ENCODE data around the gene DNAJC28.
"Not testable (repeated sequence)": the region's sequence is repeated elsewhere in the genome, so short reads cannot be mapped to it uniquely, and the experiment has no call there.

The DNAJC28 gene

DNA sequence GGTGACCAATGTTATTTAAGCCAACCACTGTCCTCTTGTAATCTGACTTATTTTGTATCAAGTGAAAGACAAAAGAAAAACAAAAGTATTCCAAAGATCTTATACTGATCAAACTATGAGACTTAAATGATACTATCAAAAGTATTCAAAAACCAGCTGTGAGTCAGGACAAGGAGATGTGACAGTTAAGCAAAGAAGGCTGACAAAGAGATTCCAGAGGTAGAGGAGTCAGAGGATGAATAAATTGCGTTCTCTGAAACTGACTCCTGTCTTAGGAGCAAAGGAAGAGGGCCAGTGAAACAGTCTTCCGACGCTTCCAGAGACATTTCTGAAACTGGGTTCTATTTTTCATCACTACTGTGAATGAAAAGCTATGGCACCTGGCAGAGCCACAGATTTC lies 32.7 kb downstream of the DNAJC28 start:
- in situ Hi-C loops (cut with MboI; ENCODE audit: low sequenced_read_pairs, unreplicated experiment): no loop called here
- TF ChIP-seq, protein P1, sequence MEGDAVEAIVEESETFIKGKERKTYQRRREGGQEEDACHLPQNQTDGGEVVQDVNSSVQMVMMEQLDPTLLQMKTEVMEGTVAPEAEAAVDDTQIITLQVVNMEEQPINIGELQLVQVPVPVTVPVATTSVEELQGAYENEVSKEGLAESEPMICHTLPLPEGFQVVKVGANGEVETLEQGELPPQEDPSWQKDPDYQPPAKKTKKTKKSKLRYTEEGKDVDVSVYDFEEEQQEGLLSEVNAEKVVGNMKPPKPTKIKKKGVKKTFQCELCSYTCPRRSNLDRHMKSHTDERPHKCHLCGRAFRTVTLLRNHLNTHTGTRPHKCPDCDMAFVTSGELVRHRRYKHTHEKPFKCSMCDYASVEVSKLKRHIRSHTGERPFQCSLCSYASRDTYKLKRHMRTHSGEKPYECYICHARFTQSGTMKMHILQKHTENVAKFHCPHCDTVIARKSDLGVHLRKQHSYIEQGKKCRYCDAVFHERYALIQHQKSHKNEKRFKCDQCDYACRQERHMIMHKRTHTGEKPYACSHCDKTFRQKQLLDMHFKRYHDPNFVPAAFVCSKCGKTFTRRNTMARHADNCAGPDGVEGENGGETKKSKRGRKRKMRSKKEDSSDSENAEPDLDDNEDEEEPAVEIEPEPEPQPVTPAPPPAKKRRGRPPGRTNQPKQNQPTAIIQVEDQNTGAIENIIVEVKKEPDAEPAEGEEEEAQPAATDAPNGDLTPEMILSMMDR (IDR thresholded peaks at IDR 0.05; ENCODE audit: borderline replicate concordance, control extremely low read depth, extremely low read depth, insufficient read depth, missing control alignments): no peak
- no peak for DNase-seq (ENCODE audit: low spot score)

DNA sequence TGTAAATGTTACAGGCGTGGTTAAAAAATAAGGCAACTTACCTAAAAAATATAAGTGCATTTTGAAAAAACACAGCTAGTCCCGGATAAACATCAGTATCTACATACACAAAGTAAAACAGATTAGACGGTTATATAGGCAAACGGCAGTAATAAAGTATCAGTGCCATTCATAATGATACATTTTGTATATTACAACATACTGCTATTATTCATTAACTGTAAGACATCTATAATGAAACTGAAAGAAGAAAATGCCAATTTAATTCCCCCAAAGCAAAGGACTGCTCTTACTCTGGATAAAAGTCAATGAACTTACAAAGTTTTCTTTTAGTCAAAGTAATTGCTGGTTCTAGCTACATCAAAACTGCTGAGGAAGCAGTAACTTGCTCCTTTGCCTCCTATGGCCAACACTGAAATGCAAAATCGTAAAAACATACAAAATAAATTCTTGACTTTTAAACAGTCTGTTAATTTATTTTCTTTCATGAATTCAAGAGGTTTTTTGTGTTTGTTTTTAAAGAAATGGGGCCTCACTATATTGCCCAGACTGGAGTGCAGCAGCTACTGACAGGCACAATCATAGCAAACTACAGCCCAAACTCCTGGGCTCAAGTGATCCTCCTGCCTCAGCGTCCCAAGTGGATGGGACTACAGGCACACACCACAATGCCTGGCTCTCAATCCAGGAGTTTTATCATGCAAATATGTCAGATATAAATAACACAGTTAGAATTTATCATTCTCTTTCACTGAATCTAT lies 35.6 kb downstream of the DNAJC28 start:
- in situ Hi-C loops (cut with MboI; ENCODE audit: low sequenced_read_pairs, unreplicated experiment): no loop called here
- TF ChIP-seq, protein P1 (IDR thresholded peaks at IDR 0.05; ENCODE audit: borderline replicate concordance, control extremely low read depth, extremely low read depth, insufficient read depth, missing control alignments): no peak
- no peak for DNase-seq (ENCODE audit: low spot score)

DNA sequence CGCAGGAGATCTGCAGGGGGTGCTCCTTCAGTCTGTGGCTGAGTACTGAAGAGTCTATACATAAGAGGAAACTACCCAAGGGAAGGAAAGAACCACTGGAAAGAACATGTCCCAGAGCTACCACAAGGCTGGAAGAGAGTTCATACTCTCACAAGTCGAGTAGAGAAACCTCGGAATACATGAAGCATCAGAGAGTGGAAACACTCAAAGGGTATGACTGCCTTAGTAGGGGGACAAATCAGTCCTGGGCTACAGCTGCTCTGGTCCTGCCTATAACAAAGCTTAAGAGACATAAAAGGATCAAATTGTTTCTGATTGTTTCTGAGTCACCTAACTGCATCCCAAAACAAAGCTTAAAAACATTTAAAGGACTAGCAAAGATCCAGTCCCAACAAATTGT lies 39.2 kb downstream of the DNAJC28 start:
- in situ Hi-C loops (cut with MboI; ENCODE audit: low sequenced_read_pairs, unreplicated experiment): no loop called here
- no peak for DNase-seq (ENCODE audit: low spot score)
- TF ChIP-seq, protein P1 (IDR thresholded peaks at IDR 0.05; ENCODE audit: borderline replicate concordance, control extremely low read depth, extremely low read depth, insufficient read depth, missing control alignments): no peak

DNA sequence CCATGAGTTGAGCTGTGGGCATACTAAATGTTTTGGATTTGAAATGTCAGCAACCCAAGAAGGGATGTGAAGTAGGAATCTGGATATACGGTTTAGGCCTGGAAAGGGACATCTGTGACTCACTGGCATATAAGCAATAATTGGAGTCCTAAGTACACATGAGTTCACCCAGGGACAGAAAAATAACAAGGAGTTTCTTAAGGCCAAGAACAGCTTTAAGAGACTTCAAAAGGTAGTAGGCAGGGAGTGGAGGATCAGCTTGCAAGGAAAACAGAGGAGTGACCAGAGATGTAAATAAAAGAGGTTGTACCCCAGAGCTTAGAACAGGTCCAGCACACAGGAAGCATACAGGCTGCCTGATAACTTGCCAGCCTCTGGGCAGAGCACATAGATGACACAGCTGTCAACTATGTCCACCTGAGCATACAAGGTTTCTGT lies 39.9 kb downstream of the DNAJC28 start:
- TF ChIP-seq, protein P1 (IDR thresholded peaks at IDR 0.05; ENCODE audit: borderline replicate concordance, control extremely low read depth, extremely low read depth, insufficient read depth, missing control alignments): no peak
- no peak for DNase-seq (ENCODE audit: low spot score)
- in situ Hi-C loops (cut with MboI; ENCODE audit: low sequenced_read_pairs, unreplicated experiment): no loop called here

DNA sequence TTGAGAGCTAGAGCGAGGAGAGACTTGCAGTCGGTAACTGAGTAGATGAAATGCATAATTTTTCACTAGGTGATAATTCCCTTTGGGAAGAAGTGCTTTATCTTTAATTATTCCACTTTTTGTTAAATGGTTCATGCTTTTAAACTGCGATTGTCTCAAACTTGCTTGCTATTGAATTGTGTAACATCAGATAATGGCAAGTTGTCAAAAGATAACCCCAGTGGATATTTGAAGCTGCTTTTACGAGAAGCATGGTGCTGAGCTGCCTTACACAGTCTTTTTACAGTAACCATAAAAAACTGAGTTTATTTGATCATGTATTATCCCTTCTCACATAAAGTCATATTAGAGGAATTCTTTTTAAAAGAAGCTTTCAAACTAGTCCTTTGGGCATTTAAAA lies 41.9 kb downstream of the DNAJC28 start:
- TF ChIP-seq, protein P1 (IDR thresholded peaks at IDR 0.05; ENCODE audit: borderline replicate concordance, control extremely low read depth, extremely low read depth, insufficient read depth, missing control alignments): no peak
- no peak for DNase-seq (ENCODE audit: low spot score)
- in situ Hi-C loops (cut with MboI; ENCODE audit: low sequenced_read_pairs, unreplicated experiment): no loop called here

DNA sequence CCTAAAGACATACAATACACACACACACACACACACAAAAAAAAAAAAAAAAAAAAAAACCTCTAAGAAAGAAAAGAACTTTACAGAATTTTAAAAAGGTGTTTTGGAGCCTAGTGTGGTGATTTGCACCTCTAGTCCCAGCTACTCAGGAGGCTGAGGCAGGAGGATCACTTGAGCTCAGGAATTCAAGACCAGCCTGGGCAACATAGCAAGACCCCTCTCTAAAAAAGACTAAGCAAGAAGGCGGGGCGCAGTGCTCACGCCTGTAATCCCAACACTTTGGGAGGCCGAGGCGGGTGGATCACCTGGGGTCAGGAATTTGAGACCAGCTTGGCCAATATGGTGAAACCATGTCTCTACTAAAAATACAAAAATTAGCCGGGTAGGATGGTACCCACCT lies 44.9 kb downstream of the DNAJC28 start:
- DNase-seq (ENCODE audit: low spot score); in situ Hi-C loops (cut with MboI; ENCODE audit: low sequenced_read_pairs, unreplicated experiment): not testable (repeated sequence)

DNA sequence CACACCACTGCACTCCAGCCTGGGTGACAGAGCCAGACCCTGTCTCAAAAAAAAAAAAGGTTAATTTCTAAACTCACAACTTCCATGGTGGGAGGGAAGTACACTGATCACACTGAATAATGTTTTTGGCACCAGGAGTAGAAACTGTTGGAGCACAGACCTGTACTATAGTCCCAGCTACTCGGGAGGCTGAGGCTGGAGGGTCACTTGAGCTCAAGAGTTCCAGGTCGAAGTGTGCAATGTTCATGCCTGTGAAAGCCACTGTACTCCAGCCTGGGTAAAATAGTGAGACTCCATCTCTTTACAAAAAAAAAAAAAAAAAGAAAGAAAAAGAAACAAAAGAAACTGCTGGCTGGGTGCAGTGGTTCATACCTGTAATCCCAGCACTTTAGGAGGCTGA lies 47.0 kb downstream of the DNAJC28 start:
- no peak for DNase-seq (ENCODE audit: low spot score)
- TF ChIP-seq, protein P1 (IDR thresholded peaks at IDR 0.05; ENCODE audit: borderline replicate concordance, control extremely low read depth, extremely low read depth, insufficient read depth, missing control alignments): no peak
- in situ Hi-C loops (cut with MboI; ENCODE audit: low sequenced_read_pairs, unreplicated experiment): loop anchor here (5.0 kb wide), 2 partner anchors 82 to 242 kb away; no protein-coding TSS in a partner anchor
